Smooth muscle cell of the brain vasculature (primary cell): ENCODE measurements around the gene SLC9A1.

ENCODE experiments used
- DNase-seq: peaks from one replicate; pipeline ENCODE4 v3.0.0-alpha.2; 2012; ENCODE audit warnings: low read depth, low spot score

SLC9A1 gene

DNA sequence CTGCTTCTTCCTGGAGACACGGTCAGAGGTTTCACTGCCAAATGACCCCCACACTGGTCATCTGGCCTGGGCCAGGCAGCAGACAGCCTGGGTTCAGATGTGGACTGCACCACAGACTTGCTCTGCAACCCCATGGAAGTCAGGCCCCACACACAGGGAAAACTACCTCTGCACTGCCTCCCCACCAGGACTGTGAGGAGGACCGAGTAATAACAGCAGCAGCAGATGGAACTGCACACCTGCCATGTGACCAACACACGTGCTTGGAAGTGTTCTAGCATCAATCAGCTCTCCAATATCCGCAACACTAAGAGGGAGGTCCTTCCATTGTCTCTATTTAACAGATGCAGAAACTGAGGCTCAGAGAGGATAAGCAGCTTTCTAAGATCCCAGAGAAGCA lies 51.4 kb downstream of the SLC9A1 start:
- DNase-seq, result no peak

- DNase-seq, result no peak
Observed at GRCh38 chr1:27102707-27103468, 52.0 kb downstream of the SLC9A1 start.

GRCh38 chr1:27102134-27102706 lies 52.7 kb downstream of the SLC9A1 start:
- no peak for DNase-seq

- DNase-seq, result no peak
Observed at GRCh38 chr1:27101696-27102095, 53.2 kb downstream of the SLC9A1 start.

GRCh38 chr1:27101054-27101491 lies 53.9 kb downstream of the SLC9A1 start:
- DNase-seq, result no peak

- no peak for DNase-seq
Observed at GRCh38 chr1:27100335-27101053, 54.4 kb downstream of the SLC9A1 start.

- DNase-seq, result no peak
Observed at GRCh38 chr1:27099587-27100334, 55.2 kb downstream of the SLC9A1 start.

GRCh38 chr1:27099135-27099586 lies 55.8 kb downstream of the SLC9A1 start:
- DNase-seq, result no peak

DNA sequence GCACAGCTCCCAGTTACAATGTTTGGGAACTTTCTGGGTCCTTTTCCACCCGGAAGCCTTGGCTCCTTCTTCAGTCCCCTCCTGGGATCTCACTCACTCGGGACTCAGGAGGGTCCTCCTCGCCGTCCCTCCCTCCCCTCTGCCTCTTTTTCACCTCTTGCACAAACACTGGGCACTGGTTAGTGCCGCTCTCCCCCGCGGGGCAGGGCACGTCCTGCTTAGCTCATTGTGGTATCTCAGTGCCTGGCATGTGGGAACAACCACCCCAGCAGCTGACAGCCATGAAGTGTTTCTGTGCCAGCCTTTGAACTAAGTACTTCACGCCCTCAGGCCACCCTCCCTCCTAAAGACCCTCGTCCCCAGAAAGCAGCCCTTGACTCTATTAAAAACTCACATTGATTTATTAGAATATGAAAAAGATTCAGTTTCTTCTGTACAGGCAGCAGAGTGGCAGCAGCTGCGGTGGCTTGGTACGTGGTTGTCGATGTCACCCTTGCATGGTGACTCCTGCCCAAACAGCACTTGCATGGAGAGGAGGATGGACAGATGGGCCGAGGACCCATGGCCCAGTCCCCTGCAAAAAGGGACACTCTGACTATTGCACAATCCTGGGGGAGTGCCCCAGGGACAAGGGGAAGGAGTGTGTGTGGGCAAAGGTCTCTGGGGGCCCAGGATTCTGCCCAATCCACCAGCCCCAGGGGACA lies 56.3 kb downstream of the SLC9A1 start:
- DNase-seq, result no peak

DNA sequence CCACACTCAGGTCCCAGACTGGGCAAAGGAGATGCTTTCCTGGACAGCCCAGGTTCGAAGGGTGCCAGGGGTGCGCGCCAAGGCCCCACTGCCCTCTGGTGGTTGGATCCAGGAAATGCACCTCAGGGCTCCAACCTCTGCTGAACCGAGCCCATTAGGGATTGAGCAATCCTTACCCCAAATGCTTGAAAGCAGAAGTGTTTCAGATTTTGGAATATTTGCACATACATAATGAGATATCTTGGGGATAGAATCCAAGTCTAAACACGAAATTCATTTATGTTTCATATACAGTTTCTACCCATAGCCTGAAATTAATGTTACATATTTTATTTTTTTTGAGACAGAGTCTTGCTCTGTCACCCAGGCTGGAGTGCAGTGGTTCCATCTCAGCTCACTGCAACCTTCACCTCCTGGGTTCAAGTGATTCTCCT lies 57.4 kb downstream of the SLC9A1 start:
- DNase-seq, result no peak

DNA sequence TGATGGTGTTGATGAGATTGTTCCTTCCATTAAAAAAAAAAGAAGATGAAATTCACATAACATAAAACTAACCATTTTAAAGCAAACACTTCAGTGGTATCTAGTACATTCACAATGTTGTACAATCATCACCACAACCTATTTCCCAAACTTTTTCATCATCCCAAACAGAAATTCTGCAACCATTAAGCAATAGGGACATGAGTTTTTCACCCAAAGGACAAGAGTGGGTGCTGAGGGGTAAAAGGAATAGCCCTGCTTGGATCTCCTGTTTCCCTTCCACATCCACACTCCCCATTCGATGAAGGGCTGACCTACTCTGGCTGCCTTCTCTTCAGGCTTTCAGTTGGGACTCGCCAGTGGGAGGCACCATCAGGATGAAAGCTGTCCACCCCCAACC lies 59.3 kb downstream of the SLC9A1 start:
- no peak for DNase-seq

GRCh38 chr1:27092888-27093287 lies 62.0 kb downstream of the SLC9A1 start:
- no peak for DNase-seq

GRCh38 chr1:27090911-27091310 lies 64.0 kb downstream of the SLC9A1 start:
- DNase-seq, result no peak

GRCh38 chr1:27087371-27088220 lies 67.3 kb downstream of the SLC9A1 start:
- DNase-seq, result no peak

DNA sequence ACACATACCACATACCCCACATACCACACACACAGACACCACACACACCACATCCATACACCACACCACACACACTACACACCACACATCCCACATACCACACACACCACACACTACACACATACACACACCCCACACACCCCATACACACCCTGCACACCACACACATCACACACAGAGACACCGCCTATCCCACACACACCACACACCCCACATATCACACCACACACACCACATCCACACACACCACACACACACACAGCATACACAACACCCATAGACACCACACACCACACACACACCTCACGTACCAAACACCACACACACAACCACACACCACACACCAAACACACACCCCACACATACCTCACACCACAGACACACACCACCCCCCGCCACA lies 68.3 kb downstream of the SLC9A1 start:
- no peak for DNase-seq

- DNase-seq, result no peak
Observed at GRCh38 chr1:27086026-27086425, 68.9 kb downstream of the SLC9A1 start.

DNA sequence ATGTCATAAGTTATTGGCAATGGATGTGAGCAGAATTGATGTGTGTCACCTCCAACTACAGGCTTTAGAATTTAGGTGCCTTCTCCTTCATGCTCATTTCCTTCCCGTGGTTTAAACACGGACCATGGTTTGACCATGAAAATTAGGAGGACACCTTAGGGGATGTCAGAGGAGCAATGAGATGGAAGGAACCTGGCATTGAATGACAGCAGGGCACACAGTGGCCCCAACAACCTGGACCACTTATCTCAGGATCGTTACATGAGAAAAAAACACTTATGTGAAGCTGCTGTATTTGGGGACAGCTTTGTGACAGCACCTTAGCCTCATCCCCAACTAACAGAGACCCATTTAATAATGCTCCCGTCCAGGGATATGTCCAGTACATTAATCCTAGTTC lies 70.8 kb downstream of the SLC9A1 start:
- DNase-seq, result no peak

DNA sequence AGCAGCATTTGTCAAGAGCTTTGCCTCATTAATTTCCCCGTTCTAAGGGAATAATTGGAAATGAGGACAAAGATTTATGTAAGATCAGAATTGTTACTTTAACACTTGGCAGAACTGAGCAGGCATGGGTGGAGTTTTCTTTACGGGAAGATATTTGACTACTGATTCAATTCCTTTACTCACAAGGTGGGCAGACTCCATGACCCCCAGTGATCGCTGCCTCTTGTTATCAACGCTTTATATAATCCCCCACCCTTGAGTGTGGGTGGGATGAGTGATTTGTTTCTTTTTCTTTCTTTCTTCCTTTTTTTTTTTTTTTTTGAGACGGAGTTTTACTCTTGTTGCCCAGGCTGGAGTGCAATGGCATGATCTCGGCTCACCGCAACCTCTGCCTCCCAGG lies 77.0 kb downstream of the SLC9A1 start:
- no peak for DNase-seq

GRCh38 chr1:27076803-27077202 lies 78.1 kb downstream of the SLC9A1 start:
- no peak for DNase-seq

DNA sequence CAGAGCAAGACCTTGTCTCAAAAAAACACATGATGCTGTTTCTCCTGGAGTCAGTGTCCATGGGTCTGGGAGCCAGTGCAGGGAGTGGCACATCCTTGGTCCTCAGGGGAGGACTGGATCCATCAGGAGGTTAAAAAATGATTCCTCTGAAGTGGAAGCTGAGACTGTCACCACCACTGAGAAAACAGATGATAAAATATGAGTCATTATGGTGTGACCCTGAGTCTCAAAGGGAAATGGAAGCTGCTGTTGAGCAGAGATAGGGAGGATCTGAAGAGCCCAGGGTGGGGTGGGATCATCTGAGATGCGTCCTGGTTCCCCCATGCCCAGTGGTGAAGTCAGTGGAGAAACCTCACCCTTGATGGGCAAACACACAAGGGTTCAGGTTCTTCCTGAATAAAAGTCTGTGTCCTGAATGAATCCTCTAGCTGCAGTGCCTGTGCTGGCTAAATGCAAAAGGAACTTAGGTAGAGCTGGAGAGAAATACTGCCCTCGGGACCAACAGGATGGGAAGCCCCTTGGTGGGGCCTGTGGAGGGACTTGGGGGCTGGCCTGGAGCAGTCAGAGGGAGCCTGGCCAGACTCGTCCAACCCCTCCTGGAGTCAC lies 80.6 kb downstream of the SLC9A1 start:
- DNase-seq, result no peak
